ENCODE measurements around the gene TBC1D12. TPM values are rescaled to one million over a fixed set of nuclear protein-coding genes. Genes with fewer than 3 reads are reported as not detected.

The TBC1D12 gene
- total and polyA plus RNA-seq, 7 donors = 1.5 to 5.4 (median 5.0) TPM

DNA sequence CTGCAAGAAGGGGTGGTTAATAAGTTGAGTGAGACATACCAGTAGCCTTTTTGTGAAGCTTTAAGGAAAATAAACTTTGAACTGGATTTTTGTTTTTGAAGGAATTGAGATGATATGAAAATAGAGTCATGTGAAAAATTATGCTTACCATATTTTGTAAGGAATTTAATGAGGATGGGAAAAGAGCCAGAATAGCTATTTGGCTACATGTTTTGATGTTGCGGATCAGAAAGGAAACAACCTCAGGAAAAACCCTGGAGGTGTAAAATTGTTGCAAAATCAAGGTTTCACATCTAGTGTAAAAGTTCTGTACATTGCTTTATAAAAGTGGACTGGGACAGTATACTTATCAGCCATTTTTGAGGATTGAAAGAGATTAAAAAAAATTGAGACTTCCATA, 15.0 kb downstream of the TBC1D12 start:
- DNase-seq = no peak
- Histone ChIP-seq H3K27ac (no peak overlapping the region), H3K27me3 (ENCODE audit: insufficient read depth in 3 of 3, low read length in 2 of 3) (no peaks in the 10 kb centered on the region), H3K36me3 (ENCODE audit: insufficient read depth in 1 of 2, low read depth in 1 of 2) (no peaks in the 10 kb centered on the region), H3K4me3 (no peak overlapping the region), H3K9me3 (no peaks in the 10 kb centered on the region), H3K4me1 (peaks cover 9% of the 10 kb centered on the region)
- TF ChIP-seq, protein P1, sequence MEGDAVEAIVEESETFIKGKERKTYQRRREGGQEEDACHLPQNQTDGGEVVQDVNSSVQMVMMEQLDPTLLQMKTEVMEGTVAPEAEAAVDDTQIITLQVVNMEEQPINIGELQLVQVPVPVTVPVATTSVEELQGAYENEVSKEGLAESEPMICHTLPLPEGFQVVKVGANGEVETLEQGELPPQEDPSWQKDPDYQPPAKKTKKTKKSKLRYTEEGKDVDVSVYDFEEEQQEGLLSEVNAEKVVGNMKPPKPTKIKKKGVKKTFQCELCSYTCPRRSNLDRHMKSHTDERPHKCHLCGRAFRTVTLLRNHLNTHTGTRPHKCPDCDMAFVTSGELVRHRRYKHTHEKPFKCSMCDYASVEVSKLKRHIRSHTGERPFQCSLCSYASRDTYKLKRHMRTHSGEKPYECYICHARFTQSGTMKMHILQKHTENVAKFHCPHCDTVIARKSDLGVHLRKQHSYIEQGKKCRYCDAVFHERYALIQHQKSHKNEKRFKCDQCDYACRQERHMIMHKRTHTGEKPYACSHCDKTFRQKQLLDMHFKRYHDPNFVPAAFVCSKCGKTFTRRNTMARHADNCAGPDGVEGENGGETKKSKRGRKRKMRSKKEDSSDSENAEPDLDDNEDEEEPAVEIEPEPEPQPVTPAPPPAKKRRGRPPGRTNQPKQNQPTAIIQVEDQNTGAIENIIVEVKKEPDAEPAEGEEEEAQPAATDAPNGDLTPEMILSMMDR (IDR thresholded peaks at IDR 0.05) = no peak
- 67 to 81% (median 79%) methylated on average over 1 of the region's 1 CpG for WGBS, 3 donors
- ATAC-seq = no peak
- intact Hi-C loops (cut with DNase I) = no loop called here

- H3K36me3 ChIP-seq (ENCODE audit: insufficient read depth in 1 of 2, low read depth in 1 of 2) = no peaks in the 10 kb centered on the region
- no peak overlapping the region for H3K27ac ChIP-seq
- intact Hi-C loops (cut with DNase I) = no loop called here
- no peak for ATAC-seq
- 96 to 97% (median 96%) methylated on average over 5 of the region's 5 CpGs for WGBS, 3 donors
- H3K9me3 ChIP-seq = peaks cover under 1% of the 10 kb centered on the region
- no peak overlapping the region for H3K4me3 ChIP-seq
- H3K4me1 ChIP-seq = no peaks in the 10 kb centered on the region
- TF ChIP-seq, protein P1 (IDR thresholded peaks at IDR 0.05) = no peak
- DNase-seq = no peak
- no peaks in the 10 kb centered on the region for H3K27me3 ChIP-seq (ENCODE audit: insufficient read depth in 3 of 3, low read length in 2 of 3)
These were observed 18.2 kb downstream of the TBC1D12 start for GRCh38 chr10:94420516-94420915.

GRCh38 chr10:94420998-94421528, 18.7 kb downstream of the TBC1D12 start:
- 51 to 59% (median 54%) methylated on average over 1 of the region's 1 CpG for WGBS, 3 donors
- ATAC-seq (no peak), DNase-seq (no peak)
- no peaks in the 10 kb centered on the region for H3K36me3 ChIP-seq (ENCODE audit: insufficient read depth in 1 of 2, low read depth in 1 of 2)
- no peaks in the 10 kb centered on the region for H3K27me3 ChIP-seq (ENCODE audit: insufficient read depth in 3 of 3, low read length in 2 of 3)
- H3K4me1 ChIP-seq = no peaks in the 10 kb centered on the region
- intact Hi-C loops (cut with DNase I) = no loop called here
- TF ChIP-seq, protein P1 (IDR thresholded peaks at IDR 0.05) = no peak
- peaks cover 6% of the 10 kb centered on the region for H3K9me3 ChIP-seq
- H3K4me3 ChIP-seq = no peak overlapping the region
- H3K27ac ChIP-seq = no peak overlapping the region

DNA sequence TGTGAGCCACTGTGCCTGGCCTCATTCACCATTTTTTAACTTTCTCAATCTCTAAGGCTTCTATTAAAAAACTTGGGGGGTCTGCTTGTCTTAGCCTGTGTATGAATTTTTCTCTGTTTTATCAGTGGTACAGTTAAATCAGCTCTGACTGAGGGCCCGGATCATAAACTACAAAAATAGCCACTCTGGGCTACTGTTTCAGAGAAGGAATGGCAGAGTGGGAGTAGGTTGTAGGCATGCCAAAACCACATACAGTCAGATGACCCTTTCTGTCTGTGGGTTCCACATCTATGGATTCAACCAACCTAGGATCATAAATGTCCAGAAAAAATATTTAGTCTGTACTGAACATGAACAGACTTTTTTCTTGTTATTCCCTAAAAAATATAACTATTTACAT, 21.3 kb downstream of the TBC1D12 start:
- WGBS, 3 donors = 38 to 44% (median 38%) methylated on average over 1 of the region's 1 CpG
- peaks cover 2% of the 10 kb centered on the region for H3K4me1 ChIP-seq
- H3K4me3 ChIP-seq = no peak overlapping the region
- DNase-seq (no peak), ATAC-seq (no peak)
- H3K36me3 ChIP-seq (ENCODE audit: insufficient read depth in 1 of 2, low read depth in 1 of 2) = no peaks in the 10 kb centered on the region
- no peak overlapping the region for H3K27ac ChIP-seq
- peaks cover 16% of the 10 kb centered on the region for H3K9me3 ChIP-seq
- H3K27me3 ChIP-seq (ENCODE audit: insufficient read depth in 3 of 3, low read length in 2 of 3) = no peaks in the 10 kb centered on the region
- TF ChIP-seq, protein P1 (IDR thresholded peaks at IDR 0.05) = no peak
- intact Hi-C loops (cut with DNase I) = no loop called here

GRCh38 chr10:94424714-94425337, 22.5 kb downstream of the TBC1D12 start:
- Histone ChIP-seq H3K36me3 (ENCODE audit: insufficient read depth in 1 of 2, low read depth in 1 of 2) (no peaks in the 10 kb centered on the region), H3K4me1 (peaks cover 6% of the 10 kb centered on the region), H3K4me3 (no peak overlapping the region), H3K27me3 (ENCODE audit: insufficient read depth in 3 of 3, low read length in 2 of 3) (no peaks in the 10 kb centered on the region), H3K9me3 (peaks cover 16% of the 10 kb centered on the region), H3K27ac (no peak overlapping the region)
- no peak for DNase-seq
- 96 to 98% (median 97%) methylated on average over 4 of the region's 4 CpGs for WGBS, 3 donors
- intact Hi-C loops (cut with DNase I) = no loop called here
- TF ChIP-seq, protein P1 (IDR thresholded peaks at IDR 0.05) = no peak
- no peak for ATAC-seq

All from psoas muscle (tissue), 8 donors.